Fibroblast of the aortic adventitia (primary cell): ENCODE data around the gene ASPHD1. TPM values are rescaled to one million over a fixed set of nuclear protein-coding genes. Genes with fewer than 3 reads are reported as not detected.

ENCODE experiments used
- DNase-seq: peaks from one replicate; pipeline ENCODE4 v3.0.0-alpha.2; 2010; ENCODE audit warnings: low read depth
- H3K4me3 ChIP-seq: 2 replicates; pipeline ENCODE4 v1.5.1; 2011; ENCODE audit warnings: low read depth, mild to moderate bottlenecking, control low read depth, low read length, moderate library complexity
- CTCF ChIP-seq: IDR thresholded peaks from 2 replicates; pipeline ENCODE4 v1.5.1; 2011; ENCODE audit warnings: mild to moderate bottlenecking, low read length, control low read depth, inconsistent platforms; ENCODE audit not compliant: insufficient read depth
- total RNA-seq: library from RNA; depleted of rRNA; stranded (reverse); fragments of >200 nt; gene quantifications from 2 replicates; pipeline ENCODE4 v1.2.3, GENCODE V29; 2012; ENCODE audit warnings: low replicate concordance

ASPHD1 gene
- total RNA-seq, 1 donor, result 1.5 TPM

GRCh38 chr16:29912087-29912486 is 11.8 kb downstream of the ASPHD1 start:
- no peak overlapping the region for H3K4me3 ChIP-seq
- DNase-seq, result no peak
- TF ChIP-seq CTCF, result no peak

GRCh38 chr16:29913514-29913913 is 13.2 kb downstream of the ASPHD1 start:
- TF ChIP-seq CTCF, result no peak
- no peak overlapping the region for H3K4me3 ChIP-seq
- no peak for DNase-seq

GRCh38 chr16:29915590-29916247 is 15.4 kb downstream of the ASPHD1 start:
- no peak for DNase-seq
- no peak for TF ChIP-seq CTCF

GRCh38 chr16:29916979-29917378 is 16.7 kb downstream of the ASPHD1 start:
- no peak for TF ChIP-seq CTCF
- no peak overlapping the region for H3K4me3 ChIP-seq
- DNase-seq, result no peak

More at GRCh38 chr16:29915590-29916247, 15.4 kb downstream of the ASPHD1 start:
- no peak overlapping the region for H3K4me3 ChIP-seq

GRCh38 chr16:29920288-29921033 is 20.2 kb downstream of the ASPHD1 start:
- no peak for TF ChIP-seq CTCF
- DNase-seq, result no peak
- no peak overlapping the region for H3K4me3 ChIP-seq

GRCh38 chr16:29921034-29921385 is 20.7 kb downstream of the ASPHD1 start:
- no peak for TF ChIP-seq CTCF
- no peak overlapping the region for H3K4me3 ChIP-seq
- DNase-seq, result no peak
